Cardiac muscle cell (in vitro differentiated cells and primary cell): ENCODE measurements around the gene RGS14. TPM values are rescaled to one million over a fixed set of nuclear protein-coding genes. Genes with fewer than 3 reads are reported as not detected.

Source experiments
- DNase-seq, 2 donors: peaks; one replicate each; pipeline versions ENCODE4 v3.0.0 to v3.0.0-alpha.2; 2010 to 2017; ENCODE audit warnings: low read depth in 1 of 2, low spot score in 1 of 2
- H3K27ac ChIP-seq: fragments of 200-600 bp; sonication (generic); 2 replicates; pipeline ENCODE4 v1.5.1; 2016
- H3K27me3 ChIP-seq: fragments of 200-600 bp; sonication (generic); 2 replicates; pipeline ENCODE4 v1.6.0; 2016; ENCODE audit warnings: control low read depth
- H3K36me3 ChIP-seq: fragments of 200-600 bp; sonication (generic); 2 replicates; pipeline ENCODE4 v1.5.1; 2016; ENCODE audit warnings: control low read depth
- H3K4me1 ChIP-seq: fragments of 200-600 bp; sonication (generic); 2 replicates; pipeline ENCODE4 v1.8.1; 2017; ENCODE audit warnings: low read depth, mild to moderate bottlenecking, mixed run types
- H3K4me3 ChIP-seq: fragments of 200-600 bp; sonication (generic); 2 replicates; pipeline ENCODE4 v1.5.1; 2016; ENCODE audit warnings: mild to moderate bottlenecking
- H3K9me3 ChIP-seq: fragments of 200-600 bp; sonication (generic); 2 replicates; pipeline ENCODE4 v1.5.1; 2017; ENCODE audit warnings: low read depth, mild to moderate bottlenecking, control low read depth
- CTCF ChIP-seq: IDR thresholded peaks from 2 replicates; pipeline ENCODE4 v1.5.1; 2012; ENCODE audit warnings: low read depth, mild to moderate bottlenecking, low read length
- polyA plus RNA-seq: library from polyadenylated mRNA; unstranded; fragments of >200 nt; fragmentation: Nextera tagmentation; extraction: Ambion mirVana; gene quantifications from 2 replicates; pipeline ENCODE4 v1.2.1, GENCODE V29; 2016
- total RNA-seq: library from RNA; depleted of rRNA; stranded (reverse); fragments of >200 nt; gene quantifications from 2 replicates; pipeline ENCODE4 v1.2.3, GENCODE V29; 2016

The RGS14 gene
- total and polyA plus RNA-seq, 2 experiments from 2014 or later = 33.6 to 139 TPM

- H3K9me3 ChIP-seq = no peaks in the 10 kb centered on the region
Observed at GRCh38 chr5:177354256-177354655, 3.5 kb upstream of the RGS14 start.

GRCh38 chr5:177354711-177355110 is 3.0 kb upstream of the RGS14 start:
- no peak overlapping the region for H3K4me3 ChIP-seq
- H3K9me3 ChIP-seq = no peaks in the 10 kb centered on the region
- H3K27me3 ChIP-seq = no peaks in the 10 kb centered on the region
- peaks cover 21% of the 10 kb centered on the region for H3K4me1 ChIP-seq
- no peaks in the 10 kb centered on the region for H3K36me3 ChIP-seq
- no peak overlapping the region for H3K27ac ChIP-seq
- DNase-seq = no peak
- no peak for TF ChIP-seq CTCF

More at GRCh38 chr5:177354256-177354655, 3.5 kb upstream of the RGS14 start:
- DNase-seq = no peak
- no peak overlapping the region for H3K27ac ChIP-seq
- H3K4me1 ChIP-seq = peaks cover 17% of the 10 kb centered on the region
- H3K27me3 ChIP-seq = no peaks in the 10 kb centered on the region
- no peak for TF ChIP-seq CTCF
- H3K4me3 ChIP-seq = no peak overlapping the region
- H3K36me3 ChIP-seq = no peaks in the 10 kb centered on the region

- no peak for TF ChIP-seq CTCF
- Histone ChIP-seq H3K4me3 (no peak overlapping the region), H3K4me1 (peaks cover 23% of the 10 kb centered on the region), H3K36me3 (no peaks in the 10 kb centered on the region), H3K27ac (no peak overlapping the region), H3K9me3 (no peaks in the 10 kb centered on the region), H3K27me3 (no peaks in the 10 kb centered on the region)
- DNase-seq = no peak
Observed at GRCh38 chr5:177355162-177355867, 2.4 kb upstream of the RGS14 start.

GRCh38 chr5:177355868-177356168 is 1.9 kb upstream of the RGS14 start:
- no peak overlapping the region for H3K4me3 ChIP-seq
- H3K27ac ChIP-seq = no peak overlapping the region
- peaks cover 19% of the 10 kb centered on the region for H3K4me1 ChIP-seq
- DNase-seq = no peak
- H3K27me3 ChIP-seq = no peaks in the 10 kb centered on the region
- H3K36me3 ChIP-seq = no peaks in the 10 kb centered on the region
- no peak for TF ChIP-seq CTCF
- H3K9me3 ChIP-seq = no peaks in the 10 kb centered on the region

GRCh38 chr5:177356746-177357145 is 978 bp upstream of the RGS14 start:
- DNase-seq = no peak
- Histone ChIP-seq H3K27me3 (no peaks in the 10 kb centered on the region), H3K4me1 (peaks cover 19% of the 10 kb centered on the region), H3K36me3 (no peaks in the 10 kb centered on the region), H3K27ac (no peak overlapping the region), H3K4me3 (no peak overlapping the region), H3K9me3 (no peaks in the 10 kb centered on the region)
- TF ChIP-seq CTCF = no peak

- no peak overlapping the region for H3K4me3 ChIP-seq
- no peaks in the 10 kb centered on the region for H3K27me3 ChIP-seq
- no peak for DNase-seq
- TF ChIP-seq CTCF = no peak
- no peaks in the 10 kb centered on the region for H3K9me3 ChIP-seq
- H3K4me1 ChIP-seq = peaks cover 20% of the 10 kb centered on the region
- no peaks in the 10 kb centered on the region for H3K36me3 ChIP-seq
- H3K27ac ChIP-seq = no peak overlapping the region
Observed at GRCh38 chr5:177357146-177357458, 622 bp upstream of the RGS14 start.
